ENCODE data around the gene MAP4K2. TPM values are rescaled to one million over a fixed set of nuclear protein-coding genes. Genes with fewer than 3 reads are reported as not detected.

Gene MAP4K2
- total RNA-seq, 2 experiments from 2014 or later, result 69.5 to 73.9 TPM

DNA sequence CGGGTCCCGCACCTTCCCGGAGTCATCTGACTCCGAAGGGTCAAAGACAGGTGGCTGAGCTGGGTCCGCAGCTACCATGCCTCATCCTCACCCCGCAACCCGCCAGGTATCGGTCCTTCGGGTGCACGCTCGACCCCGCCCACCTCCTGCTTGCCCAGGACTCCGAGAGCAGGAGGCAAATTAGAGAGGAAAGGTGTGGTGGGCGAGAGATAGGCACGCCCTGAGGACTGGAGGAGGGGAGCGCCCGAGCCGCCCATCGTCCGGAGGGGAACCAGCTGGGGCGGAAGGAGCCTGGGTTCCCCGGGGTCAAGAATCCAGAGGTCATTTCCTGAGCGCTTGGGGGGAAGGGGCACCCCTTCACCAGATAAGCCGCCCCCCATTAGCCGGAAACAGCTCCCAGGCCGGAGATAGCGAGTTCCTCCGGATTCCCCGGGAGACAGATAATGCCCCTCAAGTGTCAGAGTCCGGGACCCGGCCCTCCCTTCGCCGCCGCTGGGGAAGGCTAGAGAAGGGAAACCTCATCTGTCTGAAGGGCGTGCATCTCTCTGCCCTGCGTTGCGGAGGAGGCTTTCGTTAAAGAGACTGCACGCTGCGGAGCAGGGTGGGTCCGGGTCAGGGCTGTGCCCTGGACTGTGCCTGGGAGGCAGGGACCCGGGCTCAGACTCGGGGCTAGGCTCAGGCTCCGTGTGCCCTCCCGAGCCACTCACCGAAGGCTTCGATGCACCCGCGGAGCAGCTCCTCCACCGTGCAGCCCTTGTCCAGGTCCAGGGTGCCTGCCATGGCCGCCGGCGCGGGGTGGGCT, 60.7 kb downstream of the MAP4K2 start:
- no peaks in the 10 kb centered on the region for H3K9me3 Mint-ChIP-seq
- CTCF ChIA-PET, result interaction anchor here (0.8 to 4.2 kb wide), 8 partner anchors 9 to 55 kb away, joined by 3 to 26 read pairs (median 6); no protein-coding TSS in a partner anchor
- H3K36me3 Mint-ChIP-seq (ENCODE audit: low read depth), result no peaks in the 10 kb centered on the region
- H3K27ac Mint-ChIP-seq, result no peak overlapping the region
- peak overlapping the region; percentile 62 for H3K4me3 Mint-ChIP-seq
- peaks cover 26% of the 10 kb centered on the region for H3K4me1 Mint-ChIP-seq (ENCODE audit: low read depth)
- peak; percentile 53 for DNase-seq
- intact Hi-C loops (cut with micrococcal nuclease), result loop anchor here (1.0 to 2.0 kb wide), 4 partner anchors 19 to 69 kb away; partner anchors contain the start of genes MEN1, NRXN2 and SF1
- H3K27me3 Mint-ChIP-seq (ENCODE audit: low read depth), result peaks cover 6% of the 10 kb centered on the region

GRCh38 chr11:64741375-64742086, 61.5 kb downstream of the MAP4K2 start:
- H3K4me3 Mint-ChIP-seq, result peak overlapping the region; percentile 62
- no peaks in the 10 kb centered on the region for H3K36me3 Mint-ChIP-seq (ENCODE audit: low read depth)
- H3K27ac Mint-ChIP-seq, result no peak overlapping the region
- intact Hi-C loops (cut with micrococcal nuclease), result loop anchor here (1.0 to 2.0 kb wide), 4 partner anchors 18 to 69 kb away; partner anchors contain the start of genes MEN1, NRXN2 and SF1
- peaks cover 6% of the 10 kb centered on the region for H3K27me3 Mint-ChIP-seq (ENCODE audit: low read depth)
- no peaks in the 10 kb centered on the region for H3K9me3 Mint-ChIP-seq
- peaks cover 26% of the 10 kb centered on the region for H3K4me1 Mint-ChIP-seq (ENCODE audit: low read depth)
- DNase-seq, result no peak
- CTCF ChIA-PET, result interaction anchor here (1.5 to 4.2 kb wide), 6 partner anchors 8 to 53 kb away, joined by 3 to 26 read pairs (median 9); no protein-coding TSS in a partner anchor

- Mint-ChIP-seq H3K27ac (no peak overlapping the region), H3K36me3 (ENCODE audit: low read depth) (no peaks in the 10 kb centered on the region), H3K9me3 (no peaks in the 10 kb centered on the region), H3K27me3 (ENCODE audit: low read depth) (peaks cover 6% of the 10 kb centered on the region), H3K4me3 (no peak overlapping the region), H3K4me1 (ENCODE audit: low read depth) (peaks cover 23% of the 10 kb centered on the region)
- DNase-seq, result no peak
- intact Hi-C loops (cut with micrococcal nuclease), result no loop called here
- CTCF ChIA-PET, result interaction anchor here (0.8 to 2.5 kb wide), 4 partner anchors 8 to 291 kb away, joined by 3 to 12 read pairs (median 4); no protein-coding TSS in a partner anchor
Observed at GRCh38 chr11:64739871-64740270, 63.1 kb downstream of the MAP4K2 start.

DNA sequence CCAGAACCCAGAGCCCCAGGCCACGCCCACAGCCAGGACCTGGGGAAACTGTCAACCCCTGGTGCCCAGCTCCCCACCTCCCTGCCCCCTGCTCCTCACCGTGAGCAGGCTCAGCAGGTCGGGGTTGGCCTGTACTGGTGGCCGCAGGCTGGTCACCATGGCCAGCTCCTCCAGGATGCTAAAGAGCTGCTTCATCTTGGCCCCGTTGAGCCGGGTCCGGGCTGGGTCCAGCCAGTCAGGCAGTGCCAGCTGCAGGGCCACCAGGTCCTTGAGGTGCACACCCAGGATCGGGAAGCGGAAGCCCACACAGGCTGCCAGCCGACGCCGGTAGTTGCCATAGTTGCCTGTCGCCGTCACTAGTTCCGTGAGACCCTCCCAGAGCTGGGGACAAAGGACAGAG, 66.4 kb downstream of the MAP4K2 start:
- H3K4me1 Mint-ChIP-seq (ENCODE audit: low read depth), result peaks cover 17% of the 10 kb centered on the region
- H3K27me3 Mint-ChIP-seq (ENCODE audit: low read depth), result no peaks in the 10 kb centered on the region
- H3K9me3 Mint-ChIP-seq, result no peaks in the 10 kb centered on the region
- no peak for DNase-seq
- CTCF ChIA-PET, result interaction anchor here (0.6 to 0.8 kb wide), 2 partner anchors 9 to 48 kb away, joined by 3 read pairs; no protein-coding TSS in a partner anchor
- intact Hi-C loops (cut with micrococcal nuclease), result no loop called here
- H3K4me3 Mint-ChIP-seq, result no peak overlapping the region
- H3K27ac Mint-ChIP-seq, result no peak overlapping the region
- H3K36me3 Mint-ChIP-seq (ENCODE audit: low read depth), result peaks cover 6% of the 10 kb centered on the region

- peaks cover 6% of the 10 kb centered on the region for H3K36me3 Mint-ChIP-seq (ENCODE audit: low read depth)
- intact Hi-C loops (cut with micrococcal nuclease), result no loop called here
- peaks cover 13% of the 10 kb centered on the region for H3K4me1 Mint-ChIP-seq (ENCODE audit: low read depth)
Observed at GRCh38 chr11:64735725-64736259, 67.2 kb downstream of the MAP4K2 start.

More at GRCh38 chr11:64735725-64736259, 67.2 kb downstream of the MAP4K2 start:
- no peak overlapping the region for H3K4me3 Mint-ChIP-seq
- no peak for DNase-seq
- H3K9me3 Mint-ChIP-seq, result no peaks in the 10 kb centered on the region
- CTCF ChIA-PET, result interaction anchor here (0.8 kb wide), 1 partner anchor 47 kb away, joined by 3 read pairs; no protein-coding TSS in a partner anchor
- no peak overlapping the region for H3K27ac Mint-ChIP-seq
- H3K27me3 Mint-ChIP-seq (ENCODE audit: low read depth), result no peaks in the 10 kb centered on the region

Other genes with a start within 250 kb of the MAP4K2 start
- under 1 TPM in 1 of 2 experiments, not detected in 1; 0.17 TPM for gene SLC22A11, start 247.3 kb downstream of the MAP4K2 start, total RNA-seq
- not detected for gene SLC22A12, start 212.0 kb downstream of the MAP4K2 start, total RNA-seq
- under 1 TPM; 0.24 to 0.35 TPM for gene NRXN2, start 80.0 kb downstream of the MAP4K2 start, total RNA-seq
- gene RASGRP2, start 59.1 kb downstream of the MAP4K2 start, total RNA-seq, result 1 to 10 TPM; 5.2 to 5.6 TPM
- gene PYGM, start 43.2 kb downstream of the MAP4K2 start, total RNA-seq, result under 1 TPM; 0.64 to 0.89 TPM
- 100 to 1,000 TPM; 303 to 320 TPM for gene SF1, start 24.7 kb downstream of the MAP4K2 start, total RNA-seq
- gene MEN1, start 7.3 kb upstream of the MAP4K2 start, total RNA-seq, result 10 to 100 TPM; 23.9 TPM
- gene CDC42BPG, start 41.4 kb upstream of the MAP4K2 start, total RNA-seq, result under 1 TPM; 0.32 to 0.41 TPM
- 100 to 1,000 TPM; 124 to 132 TPM for gene EHD1, start 75.4 kb upstream of the MAP4K2 start, total RNA-seq
- gene ATG2A, start 114.0 kb upstream of the MAP4K2 start, total RNA-seq, result 10 to 100 TPM; 15.1 to 16.3 TPM
- 1 to 10 TPM; 3.3 to 4.6 TPM for gene PPP2R5B, start 121.5 kb upstream of the MAP4K2 start, total RNA-seq
- not detected for gene GPHA2, start 132.7 kb upstream of the MAP4K2 start, total RNA-seq
- gene MAJIN, start 168.9 kb upstream of the MAP4K2 start, total RNA-seq, result under 1 TPM; 0.29 to 0.37 TPM
- not detected for gene BATF2, start 193.8 kb upstream of the MAP4K2 start, total RNA-seq
- gene ARL2, start 210.9 kb upstream of the MAP4K2 start, total RNA-seq, result 100 to 1,000 TPM; 134 to 135 TPM
- 1 to 10 TPM; 8.9 to 9.4 TPM for gene SNX15, start 224.2 kb upstream of the MAP4K2 start, total RNA-seq
- gene SAC3D1, start 238.0 kb upstream of the MAP4K2 start, total RNA-seq, result 10 to 100 TPM; 19.2 to 20.3 TPM